Measurements from ENCODE around the gene UBN2.

Gene UBN2

GRCh38 chr7:139246494-139246893, 15.5 kb downstream of the UBN2 start (continued):
- no peak for TF ChIP-seq ZNF704 (tag by site-specific recombination; IDR thresholded peaks at IDR 0.05)
- TF ChIP-seq HOXD13 (CRISPR knock-in tag; IDR thresholded peaks at IDR 0.05; ENCODE audit: borderline replicate concordance), result no peak
- TF ChIP-seq SP2 (tag by site-specific recombination; IDR thresholded peaks at IDR 0.05), result no peak
- TF ChIP-seq ZNF16 (tag by site-specific recombination; IDR thresholded peaks at IDR 0.05; ENCODE audit: low read depth), result no peak
- no peak for TF ChIP-seq GFI1B (tag by site-specific recombination; IDR thresholded peaks at IDR 0.05)
- TF ChIP-seq TSHZ1 (tag by site-specific recombination; IDR thresholded peaks at IDR 0.05; ENCODE audit: borderline replicate concordance), result no peak

- TF ChIP-seq ZNF335 (tag by site-specific recombination; conservative IDR thresholded peaks at IDR 0.05) (no peak), ZFHX2 (tag by site-specific recombination; conservative IDR thresholded peaks at IDR 0.05) (no peak), ZNF248 (tag by site-specific recombination; IDR thresholded peaks at IDR 0.05) (no peak), ZNF677 (tag by site-specific recombination; IDR thresholded peaks at IDR 0.05) (no peak), ZNF580 (tag by site-specific recombination; IDR thresholded peaks at IDR 0.05) (no peak), ATF2 (tag by site-specific recombination; IDR thresholded peaks at IDR 0.05; ENCODE audit: low read depth) (no peak), ZNF23 (tag by site-specific recombination; IDR thresholded peaks at IDR 0.05; ENCODE audit: borderline replicate concordance) (no peak), GLIS2 (tag by site-specific recombination; IDR thresholded peaks at IDR 0.05) (no peak), YY2 (tag by site-specific recombination; IDR thresholded peaks at IDR 0.05) (no peak), ZBTB21 (tag by site-specific recombination; IDR thresholded peaks at IDR 0.05) (no peak), ZNF280C (tag by site-specific recombination; IDR thresholded peaks at IDR 0.05) (no peak), ZNF202 (tag by site-specific recombination; IDR thresholded peaks at IDR 0.05; ENCODE audit: borderline replicate concordance) (no peak), ZNF324 (tag by site-specific recombination; IDR thresholded peaks at IDR 0.05) (no peak), ZNF2 (tag by site-specific recombination; IDR thresholded peaks at IDR 0.05) (no peak), MZF1 (tag by site-specific recombination; IDR thresholded peaks at IDR 0.05; ENCODE audit: borderline replicate concordance) (no peak), SCRT2 (tag by site-specific recombination; IDR thresholded peaks at IDR 0.05) (no peak), KLF1 (tag by site-specific recombination; IDR thresholded peaks at IDR 0.05) (no peak), WT1 (tag by site-specific recombination; IDR thresholded peaks at IDR 0.05) (no peak), BCL11B (tag by site-specific recombination; IDR thresholded peaks at IDR 0.05; ENCODE audit: low read depth) (no peak), ZNF140 (tag by site-specific recombination; IDR thresholded peaks at IDR 0.05) (no peak)
- Histone ChIP-seq H3K36me3 (ENCODE audit: control insufficient read depth in 2 of 2, insufficient read depth in 1 of 2, low read length in 2 of 2) (peaks cover 20 to 46% of the 10 kb centered on the region in 2 experiments), H3K27ac (ENCODE audit: extremely low read depth, low read depth, low read length) (no peak overlapping the region), H3K4me1 (ENCODE audit: control insufficient read depth, insufficient read depth, low read length) (no peaks in the 10 kb centered on the region), H3K9me3 (ENCODE audit: control insufficient read depth, insufficient read depth, low read depth, low read length) (no peaks in the 10 kb centered on the region), H3K4me3 (ENCODE audit: low read depth, low read length) (no peak overlapping the region)
- POLR2A ChIA-PET, result no interaction called here
- CTCF ChIA-PET, result no interaction called here
Measured at GRCh38 chr7:139246905-139247304, 15.9 kb downstream of the UBN2 start.
